SU-DHL-6 (cell line): ENCODE data around the gene FGD4.

Experiments
- CTCF ChIP-seq: fragments of 200-600 bp; sonication (generic); IDR thresholded peaks from one replicate; pipeline ENCODE4 v1.5.1; 2017; ENCODE audit warnings: antibody characterized with exemption, mild to moderate bottlenecking, low read length, moderate library complexity; ENCODE audit not compliant: insufficient read depth, poor library complexity, severe bottlenecking
- EZH2phosphoT487 ChIP-seq: fragments of 200-600 bp; sonication (generic), shearing (Covaris generic); conservative IDR thresholded peaks from 2 replicates; pipeline ENCODE4 v1.6.1; 2018; ENCODE audit warnings: mild to moderate bottlenecking, antibody characterized with exemption, low read length, moderate library complexity, mixed read lengths

DNA sequence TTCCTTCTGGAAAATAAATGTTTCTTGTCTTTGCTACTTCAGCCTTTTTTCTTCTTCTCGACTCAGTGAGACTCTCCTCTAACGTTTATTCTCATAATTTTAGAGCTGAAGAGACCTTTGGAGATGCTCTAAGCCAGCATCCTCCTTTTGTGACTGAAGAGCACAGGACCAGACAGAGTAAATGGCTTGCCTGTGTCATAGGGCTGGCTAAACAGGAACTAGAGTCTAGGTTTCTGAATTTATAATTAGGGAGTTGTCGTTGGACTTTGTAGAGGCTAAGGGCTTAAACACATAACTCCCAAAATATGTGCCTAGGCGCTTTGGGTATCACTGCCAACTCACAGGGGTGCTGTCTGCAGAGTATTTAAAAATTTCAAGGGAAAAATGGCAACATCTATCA lies 98.5 kb downstream of the FGD4 start:
- TF ChIP-seq CTCF: no peak
- TF ChIP-seq EZH2phosphoT487: no peak
